Measurements from ENCODE around the gene TDP1. TPM values are rescaled to one million over a fixed set of nuclear protein-coding genes. Genes with fewer than 3 reads are reported as not detected.

Gene TDP1
- total and polyA plus RNA-seq, 2 donors (not counting 1 experiment from before 2014, with no cell fraction given): 20.5 to 55.9 TPM

- Histone ChIP-seq H3K79me2 (ENCODE audit: control insufficient read depth, insufficient read depth, low read length) (no peaks in the 10 kb centered on the region), H4K20me1 (ENCODE audit: control insufficient read depth, insufficient read depth, low read length, poor library complexity, severe bottlenecking) (no peaks in the 10 kb centered on the region), H3K9me3 (ENCODE audit: control extremely low read depth in 1 of 3, control insufficient read depth in 2 of 3, insufficient read depth in 1 of 3, low read length in 2 of 3) (no peaks in the 10 kb centered on the region), H3K27ac (ENCODE audit: low read length in 2 of 2) (no peak overlapping the region), H3K36me3 (replicated peaks in 1 of 2; ENCODE audit: control extremely low read depth in 1 of 2, control insufficient read depth in 1 of 2, extremely low read depth in 1 of 2, insufficient read depth in 2 of 2, low read length in 1 of 2) (no peaks in the 10 kb centered on the region), H3K4me2 (replicated peaks; ENCODE audit: low read depth, low read length, poor library complexity, severe bottlenecking) (no peak overlapping the region), H3K4me1 (ENCODE audit: control insufficient read depth in 2 of 2, insufficient read depth in 2 of 2, low read length in 2 of 2) (no peaks in the 10 kb centered on the region), H3K9ac (ENCODE audit: low read length) (no peak overlapping the region), H2AFZ (ENCODE audit: insufficient read depth, low read depth, low read length, poor library complexity, severe bottlenecking) (no peak overlapping the region), H3K4me3 (ENCODE audit: control extremely low read depth in 1 of 5, extremely low read depth in 1 of 5, insufficient read depth in 1 of 5, low read depth in 2 of 5, low read length in 4 of 5) (no peak overlapping the region), H3K27me3 (replicated peaks in 1 of 4; ENCODE audit: control extremely low read depth in 1 of 4, control insufficient read depth in 3 of 4, insufficient read depth in 4 of 4, low read length in 3 of 4) (no peaks in the 10 kb centered on the region)
- no peaks in the 10 kb centered on the region for H3K4me1 Mint-ChIP-seq
- H3K27me3 Mint-ChIP-seq: no peaks in the 10 kb centered on the region
- H3K4me3 Mint-ChIP-seq: no peak overlapping the region
- H3K27ac Mint-ChIP-seq: no peak overlapping the region
- no peak for ATAC-seq (ENCODE audit: low read depth)
- POLR2A ChIA-PET: no interaction called here
- TF ChIP-seq CTCF (IDR thresholded peaks at IDR 0.05) (no peak), EZH2 (IDR thresholded peaks at IDR 0.05; ENCODE audit: borderline replicate concordance, insufficient read depth, low read depth, low read length, poor library complexity, severe bottlenecking) (no peak)
- no peak for DNase-seq
- H3K9me3 Mint-ChIP-seq (ENCODE audit: insufficient read depth): no peaks in the 10 kb centered on the region
- no CpG with 5 or more reads among the region's 2 CpGs for WGBS (ENCODE audit: insufficient coverage)
- CTCF ChIA-PET: interaction anchor here (0.9 to 1.6 kb wide), 2 partner anchors 10 to 31 kb away, joined by 3 to 7 read pairs; no protein-coding TSS in a partner anchor
- intact Hi-C loops (cut with micrococcal nuclease): no loop called here
Measured at GRCh38 chr14:89941830-89942377, 13.8 kb upstream of the TDP1 start.

DNA sequence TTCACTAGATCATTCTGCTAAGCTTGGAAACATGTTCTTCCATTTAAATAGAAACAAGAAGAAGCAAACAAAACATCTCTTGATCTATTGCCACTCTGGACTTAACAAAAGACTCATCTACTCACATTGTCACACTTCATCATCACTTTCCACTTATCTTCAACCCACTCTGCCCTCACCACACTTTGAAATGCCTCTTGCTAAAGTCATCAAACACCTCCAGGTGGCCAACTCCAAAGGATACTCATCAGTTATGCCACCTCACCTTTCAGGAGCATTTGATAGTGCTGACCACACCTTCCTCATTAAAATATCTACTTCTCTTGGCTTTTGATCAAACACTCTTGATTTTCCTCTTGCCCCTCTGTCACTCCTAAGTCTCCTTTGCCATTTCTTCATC is 8.4 kb upstream of the TDP1 start:
- TF ChIP-seq CTCF (IDR thresholded peaks at IDR 0.05) (no peak), EZH2 (IDR thresholded peaks at IDR 0.05; ENCODE audit: borderline replicate concordance, insufficient read depth, low read depth, low read length, poor library complexity, severe bottlenecking) (no peak)
- ATAC-seq (ENCODE audit: low read depth) (no peak), DNase-seq (no peak)
- H3K4me2 ChIP-seq (replicated peaks; ENCODE audit: low read depth, low read length, poor library complexity, severe bottlenecking): no peak overlapping the region
- POLR2A ChIA-PET: no interaction called here
- H3K27ac ChIP-seq (ENCODE audit: low read length in 2 of 2): no peak overlapping the region
- peaks cover 0 to 1% (median 0%) of the 10 kb centered on the region in 3 donors for H3K9me3 ChIP-seq (ENCODE audit: control extremely low read depth in 1 of 3, control insufficient read depth in 2 of 3, insufficient read depth in 1 of 3, low read length in 2 of 3)
- H2AFZ ChIP-seq (ENCODE audit: insufficient read depth, low read depth, low read length, poor library complexity, severe bottlenecking): no peak overlapping the region
- no peaks in the 10 kb centered on the region for H4K20me1 ChIP-seq (ENCODE audit: control insufficient read depth, insufficient read depth, low read length, poor library complexity, severe bottlenecking)
- H3K27ac Mint-ChIP-seq: no peak overlapping the region
- no peak overlapping the region for H3K9ac ChIP-seq (ENCODE audit: low read length)
- H3K79me2 ChIP-seq (ENCODE audit: control insufficient read depth, insufficient read depth, low read length): no peaks in the 10 kb centered on the region
- H3K9me3 Mint-ChIP-seq (ENCODE audit: insufficient read depth): no peaks in the 10 kb centered on the region
- no peaks in the 10 kb centered on the region for H3K27me3 Mint-ChIP-seq
- intact Hi-C loops (cut with micrococcal nuclease): no loop called here
- no peaks in the 10 kb centered on the region for H3K27me3 ChIP-seq (replicated peaks in 1 of 4; ENCODE audit: control extremely low read depth in 1 of 4, control insufficient read depth in 3 of 4, insufficient read depth in 4 of 4, low read length in 3 of 4)
- H3K4me1 Mint-ChIP-seq: no peaks in the 10 kb centered on the region
- H3K36me3 ChIP-seq (replicated peaks in 1 of 2; ENCODE audit: control extremely low read depth in 1 of 2, control insufficient read depth in 1 of 2, extremely low read depth in 1 of 2, insufficient read depth in 2 of 2, low read length in 1 of 2): no peaks in the 10 kb centered on the region
- no peaks in the 10 kb centered on the region for H3K4me1 ChIP-seq (ENCODE audit: control insufficient read depth in 2 of 2, insufficient read depth in 2 of 2, low read length in 2 of 2)
- no peak overlapping the region for H3K4me3 ChIP-seq (ENCODE audit: control extremely low read depth in 1 of 5, extremely low read depth in 1 of 5, insufficient read depth in 1 of 5, low read depth in 2 of 5, low read length in 4 of 5)
- no peak overlapping the region for H3K4me3 Mint-ChIP-seq
- CTCF ChIA-PET: no interaction called here

Data from B cell (primary cell).